Mesodermal cell (in vitro differentiated cells): ENCODE results near the gene WDR37.
"Not testable (repeated sequence)": the region's sequence is repeated elsewhere in the genome, so short reads cannot be mapped to it uniquely, and the experiment has no call there.

ENCODE experiments used
- H3K27ac ChIP-seq: 2 replicates; pipeline ENCODE4 v1.7.0; 2013; ENCODE audit warnings: mild to moderate bottlenecking, low read depth, low read length, moderate library complexity; ENCODE audit not compliant: severe bottlenecking
- H3K36me3 ChIP-seq: 2 replicates; pipeline ENCODE4 v1.7.1; 2013; ENCODE audit warnings: mild to moderate bottlenecking, low read length, moderate library complexity; ENCODE audit not compliant: control insufficient read depth, insufficient read depth
- H3K4me1 ChIP-seq: one replicate; pipeline ENCODE4 v1.7.1; 2013; ENCODE audit warnings: mild to moderate bottlenecking, low read length; ENCODE audit not compliant: insufficient read depth, control insufficient read depth, poor library complexity, severe bottlenecking
- H3K4me3 ChIP-seq: 2 replicates; pipeline ENCODE4 v1.7.0; 2013; ENCODE audit warnings: low read length, control low read depth, mild to moderate bottlenecking; ENCODE audit not compliant: insufficient read depth, poor library complexity, severe bottlenecking; ENCODE audit errors: extremely low read depth
- H3K9me3 ChIP-seq: 2 replicates; pipeline ENCODE4 v1.7.1; 2013; ENCODE audit warnings: mild to moderate bottlenecking, low read length, moderate library complexity; ENCODE audit not compliant: control insufficient read depth
- WGBS, 2 experiments: methylation state at CpG; one replicate each; pipeline ENCODE4 v1.1.5; 2013; ENCODE audit warnings: missing lambda C conversion rate in 2 of 2; ENCODE audit not compliant: insufficient coverage in 2 of 2; 5-methylcytosine and 5-hydroxymethylcytosine counted together

Gene WDR37

GRCh38 chr10:1159131-1160061 lies 103.2 kb downstream of the WDR37 start:
- Histone ChIP-seq H3K36me3 (no peaks in the 10 kb centered on the region), H3K9me3 (no peaks in the 10 kb centered on the region), H3K4me1 (no peaks in the 10 kb centered on the region), H3K4me3 (no peak overlapping the region), H3K27ac (no peak overlapping the region)
- 92% methylated on average over 58 to 59 of the region's 59 CpGs for WGBS, 2 experiments

- H3K27ac ChIP-seq, result no peak overlapping the region
- no peaks in the 10 kb centered on the region for H3K4me1 ChIP-seq
- WGBS, 2 experiments, result 91 to 93% methylated on average over 21 of the region's 25 CpGs
- H3K36me3 ChIP-seq, result no peaks in the 10 kb centered on the region
- H3K9me3 ChIP-seq, result no peaks in the 10 kb centered on the region
- H3K4me3 ChIP-seq, result no peak overlapping the region
Measured at GRCh38 chr10:1160561-1161314, 104.6 kb downstream of the WDR37 start.

GRCh38 chr10:1161315-1161673 lies 105.1 kb downstream of the WDR37 start:
- not testable (repeated sequence) for H3K4me1 ChIP-seq, H3K9me3 ChIP-seq, H3K27ac ChIP-seq, H3K4me3 ChIP-seq, H3K36me3 ChIP-seq
- 83 to 93% methylated on average over 2 to 3 of the region's 5 CpGs for WGBS, 2 experiments

DNA sequence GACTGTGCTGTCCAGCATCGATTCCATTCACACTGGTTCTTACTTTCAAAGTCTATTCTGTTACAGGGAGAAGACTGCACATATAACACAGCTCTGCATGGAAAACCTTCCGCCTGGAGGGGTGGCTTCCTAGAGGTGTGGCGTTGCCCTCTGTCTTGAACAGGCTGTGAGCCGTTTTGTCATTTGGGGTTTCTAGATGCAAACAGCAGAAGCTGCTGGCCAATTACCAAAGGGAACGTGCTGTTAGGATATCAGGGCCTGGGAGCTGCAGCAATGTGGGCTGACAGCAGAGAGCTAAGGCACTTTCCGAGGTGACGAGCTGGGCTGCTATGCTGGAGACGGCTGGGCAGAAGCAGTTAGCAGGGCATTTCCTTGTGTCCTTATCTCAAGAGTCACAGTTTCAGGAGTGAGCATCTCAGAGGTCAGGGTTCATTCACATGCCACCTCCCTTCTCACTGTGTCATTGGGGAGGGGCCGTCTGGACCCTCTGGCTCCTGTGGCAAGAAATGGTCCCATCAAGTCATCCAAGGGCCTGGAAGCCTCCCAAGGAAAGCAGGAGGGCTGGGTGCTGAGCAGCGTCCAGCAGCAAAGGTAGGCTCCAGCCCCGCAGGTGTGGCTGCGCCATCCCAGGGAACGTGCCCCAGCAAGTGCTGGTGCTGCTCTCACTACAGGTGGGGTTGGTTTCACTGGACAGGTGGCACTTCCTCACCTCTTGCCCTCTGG lies 106.5 kb downstream of the WDR37 start:
- WGBS, 2 experiments, result 87 to 89% methylated on average over 11 to 13 of the region's 13 CpGs
- H3K4me1 ChIP-seq, result no peaks in the 10 kb centered on the region
- H3K9me3 ChIP-seq, result no peaks in the 10 kb centered on the region
- no peak overlapping the region for H3K4me3 ChIP-seq
- no peak overlapping the region for H3K27ac ChIP-seq
- no peaks in the 10 kb centered on the region for H3K36me3 ChIP-seq

- WGBS, 2 experiments, result 91 to 92% methylated on average over 27 to 28 of the region's 29 CpGs
- no peak overlapping the region for H3K27ac ChIP-seq
- H3K36me3 ChIP-seq, result no peaks in the 10 kb centered on the region
- no peaks in the 10 kb centered on the region for H3K9me3 ChIP-seq
- H3K4me1 ChIP-seq, result no peaks in the 10 kb centered on the region
- no peak overlapping the region for H3K4me3 ChIP-seq
Measured at GRCh38 chr10:1163204-1163660, 107.0 kb downstream of the WDR37 start.

DNA sequence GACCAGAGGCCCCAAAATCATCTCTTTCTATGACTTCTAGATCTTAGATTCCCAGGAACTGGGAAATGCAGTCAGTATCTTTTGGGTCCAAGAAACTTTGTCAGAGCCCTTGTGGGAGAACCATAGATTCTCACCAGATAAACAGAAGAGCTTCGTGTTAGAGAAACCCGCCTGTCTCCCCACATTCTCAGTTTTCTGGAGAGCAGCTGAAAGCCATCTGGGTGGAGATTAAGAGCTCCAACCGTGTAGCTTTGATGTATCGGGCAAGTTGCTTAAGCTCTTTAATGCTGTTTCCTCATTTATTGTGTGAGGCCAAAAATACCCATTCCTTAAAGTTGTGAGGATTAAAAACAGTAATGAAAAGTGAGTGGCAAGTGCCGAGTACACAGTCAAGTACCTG lies 107.6 kb downstream of the WDR37 start:
- Histone ChIP-seq H3K36me3 (no peaks in the 10 kb centered on the region), H3K4me3 (no peak overlapping the region), H3K4me1 (no peaks in the 10 kb centered on the region), H3K27ac (no peak overlapping the region), H3K9me3 (no peaks in the 10 kb centered on the region)
- 91 to 100% methylated on average over 1 to 5 of the region's 5 CpGs for WGBS, 2 experiments

- no peak overlapping the region for H3K27ac ChIP-seq
- H3K36me3 ChIP-seq, result no peaks in the 10 kb centered on the region
- no peaks in the 10 kb centered on the region for H3K4me1 ChIP-seq
- H3K4me3 ChIP-seq, result no peak overlapping the region
- WGBS, 2 experiments, result 90 to 94% methylated on average over 10 to 15 of the region's 15 CpGs
- no peaks in the 10 kb centered on the region for H3K9me3 ChIP-seq
Measured at GRCh38 chr10:1166101-1166827, 110.1 kb downstream of the WDR37 start.

GRCh38 chr10:1166828-1167275 lies 110.7 kb downstream of the WDR37 start:
- H3K27ac ChIP-seq, result no peak overlapping the region
- WGBS, 2 experiments, result 91 to 94% methylated on average over 9 of the region's 9 CpGs
- no peaks in the 10 kb centered on the region for H3K9me3 ChIP-seq
- no peaks in the 10 kb centered on the region for H3K36me3 ChIP-seq
- no peaks in the 10 kb centered on the region for H3K4me1 ChIP-seq
- H3K4me3 ChIP-seq, result no peak overlapping the region

GRCh38 chr10:1168763-1169162 lies 112.6 kb downstream of the WDR37 start:
- WGBS, 2 experiments, result 86 to 90% methylated on average over 13 of the region's 13 CpGs
- H3K27ac ChIP-seq, result no peak overlapping the region
- no peaks in the 10 kb centered on the region for H3K36me3 ChIP-seq
- no peak overlapping the region for H3K4me3 ChIP-seq
- H3K9me3 ChIP-seq, result no peaks in the 10 kb centered on the region
- H3K4me1 ChIP-seq, result no peaks in the 10 kb centered on the region
